GM19468 (cell line): ENCODE data around the gene SMDT1.
A peak's percentile ranks its signal among the peaks of the same experiment; 100 is the strongest.
"Not testable (repeated sequence)": the region's sequence is repeated elsewhere in the genome, so short reads cannot be mapped to it uniquely, and the experiment has no call there.

ENCODE experiments used
- ATAC-seq: cut with Tn5 transposase; IDR thresholded peaks from one replicate; pipeline ENCODE4 v1.9.1; 2021; ENCODE audit warnings: mild to moderate bottlenecking, moderate library complexity, moderate number of reproducible peaks; ENCODE audit not compliant: unreplicated experiment; ENCODE audit errors: extremely low read depth

The SMDT1 gene

GRCh38 chr22:42069801-42070516 lies 9.5 kb upstream of the SMDT1 start:
- no peak for ATAC-seq

GRCh38 chr22:42070517-42071422 lies 8.7 kb upstream of the SMDT1 start, which contains the start of gene NAGA:
TSS of gene NAGA (minus strand) at chr22:42070812. CDS start at chr22:42070297, 515 bp downstream.
- ATAC-seq, result peak; percentile 77

- not testable (repeated sequence) for ATAC-seq
Measured at GRCh38 chr22:42071508-42071907, 8.0 kb upstream of the SMDT1 start.

GRCh38 chr22:42072606-42073330 lies 6.7 kb upstream of the SMDT1 start:
- ATAC-seq, result no peak

- no peak for ATAC-seq
Measured at GRCh38 chr22:42073621-42074041, 5.9 kb upstream of the SMDT1 start.

- ATAC-seq, result no peak
Measured at GRCh38 chr22:42074132-42074811, 5.2 kb upstream of the SMDT1 start, which contains the start of gene PHETA2. TSS of gene PHETA2 (plus strand) at chr22:42074248. CDS start at chr22:42077294, 3,046 bp downstream.

GRCh38 chr22:42074846-42075676 lies 4.4 kb upstream of the SMDT1 start:
- no peak for ATAC-seq

- ATAC-seq, result no peak
Measured at GRCh38 chr22:42076764-42077485, 2.6 kb upstream of the SMDT1 start.

GRCh38 chr22:42077486-42078125 lies 1.9 kb upstream of the SMDT1 start:
- ATAC-seq, result no peak

- no peak for ATAC-seq
Measured at GRCh38 chr22:42078469-42079318, 806 bp upstream of the SMDT1 start.

GRCh38 chr22:42080287-42080686 lies 787 bp downstream of the SMDT1 start:
- no peak for ATAC-seq

- ATAC-seq, result no peak
Measured at GRCh38 chr22:42083119-42083518, 3.6 kb downstream of the SMDT1 start.

GRCh38 chr22:42084874-42085273 lies 5.4 kb downstream of the SMDT1 start:
- ATAC-seq, result no peak

GRCh38 chr22:42086051-42086450 lies 6.6 kb downstream of the SMDT1 start:
- no peak for ATAC-seq

- ATAC-seq, result peak; percentile 92
Measured at GRCh38 chr22:42090596-42091454, 11.3 kb downstream of the SMDT1 start, which contains the start of gene NDUFA6. TSS of gene NDUFA6 (minus strand) at chr22:42090772. CDS start at chr22:42090744, 28 bp downstream.

GRCh38 chr22:42091455-42091782 lies 11.9 kb downstream of the SMDT1 start:
- ATAC-seq, result no peak
